SU-DHL-6 (cell line): Measurements from ENCODE around the gene PACSIN3.
"Not testable (repeated sequence)": the region's sequence is repeated elsewhere in the genome, so short reads cannot be mapped to it uniquely, and the experiment has no call there.

ENCODE experiments used
- CTCF ChIP-seq: fragments of 200-600 bp; sonication (generic); IDR thresholded peaks from one replicate; pipeline ENCODE4 v1.5.1; 2017; ENCODE audit warnings: antibody characterized with exemption, mild to moderate bottlenecking, low read length, moderate library complexity; ENCODE audit not compliant: insufficient read depth, poor library complexity, severe bottlenecking
- EZH2phosphoT487 ChIP-seq: fragments of 200-600 bp; sonication (generic), shearing (Covaris generic); conservative IDR thresholded peaks from 2 replicates; pipeline ENCODE4 v1.6.1; 2018; ENCODE audit warnings: mild to moderate bottlenecking, antibody characterized with exemption, low read length, moderate library complexity, mixed read lengths

GRCh38 chr11:47198161-47198560 is 11.9 kb upstream of the PACSIN3 start:
- not testable (repeated sequence) for TF ChIP-seq CTCF, EZH2phosphoT487
